Stimulated activated CD4-positive, alpha-beta T cell treated with anti-CD3 and anti-CD28 coated beads, Interleukin-15, amount 100 ng/mL, for 24 hours (primary cell): ENCODE measurements around the gene OR5B12.
"Not testable (repeated sequence)": the region's sequence is repeated elsewhere in the genome, so short reads cannot be mapped to it uniquely, and the experiment has no call there.

ENCODE experiments used
- DNase-seq: peaks from one replicate; pipeline ENCODE4 v3.0.0-alpha.2; 2020

OR5B12 gene

DNA sequence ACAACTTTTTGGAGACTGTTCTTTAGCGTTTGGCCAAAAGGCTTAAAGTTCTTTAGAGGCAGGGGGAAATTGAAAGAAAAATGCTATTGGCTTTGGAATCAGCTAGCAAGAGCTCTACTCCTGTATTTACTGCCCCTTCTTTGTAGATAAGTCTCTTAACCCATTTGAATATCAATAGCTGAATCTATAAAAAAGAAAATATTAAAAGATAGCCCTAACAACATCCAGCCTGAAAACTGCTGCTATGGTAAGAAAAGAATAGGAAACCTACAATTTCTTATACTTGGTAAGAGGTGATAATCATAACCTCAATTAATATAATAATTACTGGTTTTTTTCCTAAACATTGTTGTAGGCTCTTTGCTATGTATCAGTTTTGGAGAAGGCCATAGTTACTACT lies at the start of gene OR5B12:
Gene OR5B12 (minus strand): TSS at position 101 of the 400 bp plus-strand sequence. CDS start 2,085 bp downstream, outside the sequence.
- DNase-seq, result no peak

- DNase-seq, result no peak
These were observed 48.8 kb upstream of the OR5B12 start for GRCh38 chr11:58490827-58491226.

- no peak for DNase-seq
These were observed 45.1 kb upstream of the OR5B12 start for GRCh38 chr11:58487170-58487569.

DNA sequence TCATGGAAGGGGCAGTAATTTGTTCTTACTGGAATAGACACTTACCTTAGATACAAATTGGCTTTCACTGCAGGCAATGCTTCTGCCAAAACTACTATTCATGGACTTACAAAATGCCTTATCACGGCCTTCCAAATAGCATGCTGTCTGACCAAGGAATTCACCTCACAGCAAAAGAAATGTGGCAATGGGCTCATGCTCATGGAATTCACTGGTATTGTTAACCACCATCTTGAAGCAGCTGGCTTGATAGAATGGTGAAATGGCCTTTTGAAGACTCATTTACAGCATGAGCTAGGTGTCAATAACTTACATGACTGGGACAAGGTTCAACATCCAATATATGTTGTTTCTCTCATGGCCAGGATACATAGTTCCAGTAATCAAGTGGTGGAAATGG lies 43.9 kb upstream of the OR5B12 start:
- no peak for DNase-seq

- DNase-seq, result no peak
These were observed 29.9 kb upstream of the OR5B12 start for GRCh38 chr11:58471892-58472291.

DNA sequence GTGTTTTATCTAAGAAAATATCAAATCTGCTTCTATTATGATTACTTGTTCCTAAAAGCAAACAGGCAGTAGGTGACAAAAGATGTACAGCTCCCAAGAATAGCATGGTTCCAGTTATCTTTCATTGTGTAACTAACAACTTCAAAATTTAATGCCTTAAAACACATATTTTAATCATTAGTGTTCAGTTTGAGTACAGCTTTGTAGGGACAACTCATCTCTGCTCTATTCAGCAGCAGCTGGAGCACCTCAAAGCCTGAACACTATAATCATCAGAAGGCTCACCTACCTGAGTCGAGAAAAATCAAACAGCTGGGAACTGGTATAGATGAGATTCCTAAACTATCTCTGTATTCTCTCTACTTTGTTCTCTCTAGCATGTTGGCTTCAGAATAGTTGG lies 24.3 kb upstream of the OR5B12 start:
- DNase-seq, result no peak

DNA sequence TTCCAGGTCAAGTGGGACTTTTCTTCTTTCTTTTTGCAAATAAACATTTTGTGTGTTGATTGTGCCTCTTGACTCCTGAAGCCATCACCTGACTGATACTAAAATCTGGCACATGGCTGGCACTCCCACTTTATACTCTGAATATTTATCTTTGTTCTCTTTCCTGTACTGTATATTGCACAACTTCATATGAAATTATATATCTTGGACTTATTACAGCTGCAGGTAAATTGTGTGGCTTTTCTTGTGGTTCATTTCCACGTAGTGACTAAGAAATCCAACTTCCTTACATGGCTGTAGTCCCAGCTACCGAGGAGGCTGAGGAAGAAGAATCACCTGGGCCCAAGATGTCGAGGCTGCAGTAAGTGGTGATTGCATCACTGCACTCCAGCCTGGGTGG lies 23.7 kb upstream of the OR5B12 start:
- DNase-seq, result no peak

DNA sequence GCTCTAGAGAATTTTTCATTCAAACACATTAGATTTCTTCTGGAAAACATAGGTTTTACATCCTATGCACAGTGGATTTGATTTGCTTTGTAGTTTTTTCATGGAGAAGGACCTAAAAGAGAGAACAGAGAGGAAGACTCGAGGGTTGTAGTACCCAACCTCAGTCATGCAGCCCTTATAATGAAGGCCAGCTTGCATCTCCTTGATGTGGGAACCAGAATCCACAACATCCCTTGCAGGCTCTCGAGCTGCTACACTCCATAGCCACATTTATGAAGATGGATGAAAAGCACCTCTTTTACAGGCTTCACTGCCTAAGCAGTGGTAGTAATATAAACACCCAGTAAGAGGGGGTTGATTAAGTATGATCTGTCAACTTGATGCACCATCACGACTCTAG lies 9.5 kb upstream of the OR5B12 start:
- DNase-seq, result no peak

GRCh38 chr11:58446294-58446693 lies 4.3 kb upstream of the OR5B12 start:
- DNase-seq, result no peak

GRCh38 chr11:58444300-58444699 lies 2.3 kb upstream of the OR5B12 start:
- DNase-seq, result no peak

- no peak for DNase-seq
These were observed 3.5 kb downstream of the OR5B12 start for GRCh38 chr11:58438486-58438885.

- no peak for DNase-seq
These were observed 7.8 kb downstream of the OR5B12 start for GRCh38 chr11:58434217-58434616.

DNA sequence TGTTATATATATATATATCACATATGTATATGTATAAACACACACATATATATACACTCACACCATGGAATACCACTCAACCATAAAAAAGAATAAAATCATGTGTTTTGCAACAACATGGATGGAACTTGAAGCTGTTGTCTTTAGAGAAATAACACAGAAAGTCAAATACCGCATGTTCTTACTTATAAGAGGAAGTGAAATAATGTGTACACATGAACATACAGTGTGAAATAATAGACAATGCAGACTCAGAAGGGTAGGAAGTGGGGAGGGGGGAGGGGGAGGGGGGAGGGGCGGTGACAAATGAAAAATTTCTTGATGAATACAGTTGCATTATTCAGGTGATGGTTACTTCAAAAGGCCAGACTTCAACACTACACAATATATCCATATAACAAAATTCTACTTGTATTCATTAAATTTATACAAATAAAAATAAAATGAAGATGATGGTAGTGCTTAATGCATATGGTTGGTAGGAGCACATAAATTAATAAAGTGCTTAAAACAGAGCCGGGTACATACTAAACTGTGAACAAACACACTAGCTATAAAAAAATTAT lies 8.3 kb downstream of the OR5B12 start:
- DNase-seq, result no peak

DNA sequence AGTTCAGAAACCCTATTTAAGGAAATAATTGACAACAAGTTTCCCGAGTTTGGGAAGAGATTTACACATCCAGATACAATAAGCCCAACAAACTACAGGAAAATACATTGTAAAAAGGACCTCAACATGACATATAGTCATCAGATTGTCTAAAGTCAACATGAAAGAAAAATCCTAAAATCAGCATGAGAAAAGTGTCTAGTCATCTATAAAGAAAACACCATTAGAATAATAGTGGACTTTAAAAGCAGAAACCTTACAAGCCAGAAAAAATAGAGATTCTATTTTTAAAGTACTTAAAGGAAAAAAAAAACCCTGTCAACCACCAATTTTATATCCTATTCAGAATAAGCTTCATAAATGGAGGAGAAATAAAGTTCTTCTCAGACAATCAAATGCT lies 12.8 kb downstream of the OR5B12 start:
- DNase-seq, result no peak

DNA sequence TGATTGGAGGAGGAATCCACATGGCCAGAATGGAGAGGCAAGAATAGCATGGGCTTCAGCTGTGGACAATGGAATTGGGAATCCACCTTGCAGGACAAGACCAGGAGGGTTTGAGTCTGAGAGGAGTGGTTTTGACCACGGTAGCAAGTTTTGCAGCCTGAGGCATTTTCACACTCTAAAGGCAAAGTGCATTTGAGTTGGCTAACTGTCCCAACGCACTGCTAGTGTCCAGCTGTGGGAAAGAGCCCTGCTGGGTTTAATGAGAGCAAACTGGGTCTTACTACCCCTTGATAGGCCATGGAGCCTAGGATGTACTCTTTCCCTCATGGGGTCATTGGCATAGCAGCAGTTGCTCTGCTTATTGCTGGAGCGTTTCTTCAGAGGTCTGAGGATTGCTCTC lies 14.0 kb downstream of the OR5B12 start, which contains the start of gene OR5B2:
Gene OR5B2 (minus strand): TSS at position 101 of the 400 bp plus-strand sequence. CDS start 4,860 bp downstream, outside the sequence.
- DNase-seq, result no peak

DNA sequence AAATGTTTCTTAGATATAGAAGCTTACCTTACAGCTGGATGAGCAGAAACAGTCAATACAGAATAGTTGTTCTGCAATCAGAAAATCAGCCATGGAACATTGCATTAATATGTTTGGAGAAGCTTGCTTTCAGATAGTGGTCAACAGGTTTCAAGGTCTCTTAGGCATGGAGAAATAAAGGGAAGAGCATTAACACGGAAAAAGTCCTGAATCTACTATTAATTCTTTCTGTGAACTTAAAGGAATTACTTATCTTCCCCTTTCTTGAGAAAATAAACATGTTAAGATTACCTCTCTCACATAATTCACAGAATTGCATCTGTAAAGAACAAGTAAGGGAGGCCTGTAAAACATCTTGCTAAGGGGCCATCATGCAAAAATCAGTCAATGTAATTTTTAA lies 35.3 kb downstream of the OR5B12 start, which contains the start of gene OR5B3:
Gene OR5B3 (minus strand): TSS at position 101 of the 400 bp plus-strand sequence. CDS start 3,465 bp downstream, outside the sequence.
- DNase-seq, result no peak

- DNase-seq, result not testable (repeated sequence)
These were observed 42.4 kb downstream of the OR5B12 start for GRCh38 chr11:58399622-58400021.

DNA sequence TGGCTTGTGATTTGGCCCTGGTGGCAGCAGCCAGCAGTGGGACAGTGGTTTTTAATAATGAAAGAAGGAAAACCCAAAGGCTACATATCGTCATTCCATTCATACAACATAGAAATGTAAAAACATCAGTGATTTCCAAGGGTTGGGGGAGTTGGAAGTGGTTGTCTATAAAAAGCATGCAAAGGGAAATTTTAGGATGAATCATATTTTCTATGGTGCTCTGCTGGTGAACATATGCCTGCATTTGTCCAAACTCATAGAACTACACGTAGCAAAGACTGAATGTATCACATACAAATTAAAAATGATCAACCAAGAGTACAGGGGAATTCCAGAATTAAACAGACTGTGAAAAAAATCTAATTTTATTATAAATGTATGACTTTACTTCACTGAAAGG lies 46.5 kb downstream of the OR5B12 start:
- no peak for DNase-seq

- no peak for DNase-seq
These were observed 47.8 kb downstream of the OR5B12 start for GRCh38 chr11:58394195-58394594.

DNA sequence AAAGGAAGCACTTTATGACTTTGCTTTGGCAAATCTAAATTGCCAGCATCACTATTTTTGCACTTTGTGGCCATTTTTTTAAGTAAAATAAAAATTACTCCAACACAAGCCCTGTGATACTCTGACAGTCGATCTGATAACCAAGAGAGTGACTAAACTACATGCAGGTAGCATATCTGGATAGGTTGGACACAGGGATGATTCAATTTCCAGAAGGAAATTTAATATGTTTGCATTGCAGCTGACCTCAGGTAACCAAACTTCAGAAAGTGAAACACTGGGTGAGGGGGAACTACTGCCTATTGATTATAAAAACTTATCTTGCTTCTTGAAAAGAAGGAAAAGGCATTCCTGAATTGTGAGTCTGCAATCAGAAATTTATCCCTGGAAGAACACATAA lies 49.3 kb downstream of the OR5B12 start:
- DNase-seq, result no peak

DNA sequence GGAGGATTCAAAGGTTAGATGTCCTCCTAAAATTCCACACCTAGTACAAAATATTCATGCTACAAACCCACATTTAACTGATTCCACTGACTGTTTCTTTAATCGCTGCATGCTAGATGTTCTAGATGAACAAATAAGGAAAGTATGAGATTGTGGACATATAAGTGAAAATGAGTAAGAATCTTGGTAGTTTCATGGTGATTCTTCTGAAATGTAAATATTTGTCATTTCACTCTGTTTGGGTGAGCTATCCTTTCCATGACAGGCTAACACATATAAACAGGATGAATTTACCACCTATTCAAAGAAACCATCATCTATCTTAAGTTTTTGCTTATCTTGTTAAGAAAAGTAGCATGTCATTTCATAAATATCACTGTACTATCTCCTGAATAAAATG lies 50.2 kb downstream of the OR5B12 start:
- DNase-seq, result no peak

DNA sequence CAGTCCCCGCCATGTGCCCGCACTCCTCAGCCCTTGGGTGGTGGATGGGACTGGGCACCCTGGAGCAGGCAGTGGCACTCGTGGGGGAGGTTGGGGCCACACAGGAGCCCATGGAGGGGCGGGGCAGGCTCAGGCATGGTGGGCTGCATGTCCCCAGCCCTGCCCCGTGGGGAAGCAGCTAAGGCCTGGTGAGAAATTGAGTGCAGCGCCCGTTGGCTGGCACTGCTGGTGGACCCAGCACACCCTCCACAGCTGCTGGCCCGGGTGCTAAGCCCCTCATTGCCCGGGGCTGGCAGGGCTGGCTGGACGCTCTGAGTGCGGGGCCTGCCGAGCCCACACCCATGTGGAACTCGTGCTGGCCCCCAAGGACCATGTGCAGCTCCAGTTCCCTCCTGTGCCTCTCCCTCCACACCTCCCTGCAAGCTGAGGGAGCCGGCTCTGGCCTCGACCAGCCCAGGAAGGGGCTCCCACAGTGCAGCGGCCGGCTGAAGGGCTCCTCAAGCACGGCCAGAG lies 51.4 kb downstream of the OR5B12 start:
- DNase-seq, result no peak
